GM23338 (cell line): ENCODE measurements around the gene DYNC2H1.

Experiments used
- CREB1 ChIP-seq: fragments of 250-450 bp; sonication (Bioruptor Pico); IDR thresholded peaks from 2 replicates; pipeline ENCODE4 v1.5.0; 2020; ENCODE audit warnings: low read depth, mild to moderate bottlenecking, moderate library complexity
- EZH2 ChIP-seq: fragments of 200-600 bp; sonication (generic); IDR thresholded peaks from one replicate; pipeline ENCODE4 v1.8.0; 2017; ENCODE audit warnings: antibody characterized with exemption, mild to moderate bottlenecking, low read depth; ENCODE audit not compliant: unreplicated experiment
- EZH2phosphoT487 ChIP-seq: fragments of 200-600 bp; sonication (generic); IDR thresholded peaks from one replicate; pipeline ENCODE4 v1.8.1; 2018; ENCODE audit warnings: antibody characterized with exemption; ENCODE audit not compliant: unreplicated experiment
- POLR2AphosphoS5 ChIP-seq: IDR thresholded peaks from 2 replicates; pipeline ENCODE4 v1.6.1; 2016; ENCODE audit warnings: antibody characterized with exemption, low read depth
- ZNF331 ChIP-seq: fragments of 250-450 bp; sonication (Bioruptor Pico); IDR thresholded peaks from 2 replicates; pipeline ENCODE4 v1.5.0; 2020; ENCODE audit warnings: low read depth, mild to moderate bottlenecking, moderate library complexity
- TF ChIP-seq, protein P1 (sequence below), 2 experiments: fragments of 200-600 bp in 1 of 2; sonication (generic) in 1 of 2; conservative IDR thresholded peaks; 2 replicates each; pipeline versions ENCODE4 v1.5.1 to v1.6.1; 2016 to 2017; ENCODE audit warnings: antibody characterized with exemption in 2 of 2, low read depth in 2 of 2, mild to moderate bottlenecking in 2 of 2, moderate library complexity in 1 of 2
- TF ChIP-seq, protein P2 (sequence below): IDR thresholded peaks from one replicate; pipeline ENCODE4 v1.6.1; 2018; ENCODE audit warnings: antibody characterized with exemption; ENCODE audit not compliant: unreplicated experiment

DNA sequence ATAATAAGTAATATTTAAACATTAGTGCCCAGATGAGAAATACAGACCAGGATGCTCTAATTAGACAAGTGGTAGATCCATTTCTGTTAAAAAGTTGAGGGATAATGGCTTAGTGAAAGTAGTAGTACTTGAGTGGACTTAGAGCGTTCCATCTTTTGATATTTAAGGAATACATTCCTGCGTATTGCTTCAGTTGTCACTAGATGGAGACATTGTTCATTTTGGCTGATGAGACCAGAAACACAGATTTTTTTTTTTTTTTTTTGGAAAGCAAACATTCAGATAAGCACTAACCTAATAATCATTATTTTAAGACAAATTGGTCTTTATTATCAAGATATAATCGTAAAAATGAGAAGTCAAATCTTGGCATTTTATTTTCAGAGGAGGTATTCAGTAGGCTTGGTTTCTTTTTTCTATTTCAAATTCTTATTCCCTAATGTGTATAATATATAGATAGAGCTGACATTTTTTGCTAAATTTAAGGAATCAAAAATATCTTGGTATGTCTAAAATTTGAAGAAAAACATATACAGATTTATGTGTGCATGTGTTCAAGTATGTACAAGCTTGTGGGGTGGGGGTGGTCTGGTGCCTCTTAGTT lies 92.9 kb downstream of the DYNC2H1 start:
- TF ChIP-seq, protein P1, sequence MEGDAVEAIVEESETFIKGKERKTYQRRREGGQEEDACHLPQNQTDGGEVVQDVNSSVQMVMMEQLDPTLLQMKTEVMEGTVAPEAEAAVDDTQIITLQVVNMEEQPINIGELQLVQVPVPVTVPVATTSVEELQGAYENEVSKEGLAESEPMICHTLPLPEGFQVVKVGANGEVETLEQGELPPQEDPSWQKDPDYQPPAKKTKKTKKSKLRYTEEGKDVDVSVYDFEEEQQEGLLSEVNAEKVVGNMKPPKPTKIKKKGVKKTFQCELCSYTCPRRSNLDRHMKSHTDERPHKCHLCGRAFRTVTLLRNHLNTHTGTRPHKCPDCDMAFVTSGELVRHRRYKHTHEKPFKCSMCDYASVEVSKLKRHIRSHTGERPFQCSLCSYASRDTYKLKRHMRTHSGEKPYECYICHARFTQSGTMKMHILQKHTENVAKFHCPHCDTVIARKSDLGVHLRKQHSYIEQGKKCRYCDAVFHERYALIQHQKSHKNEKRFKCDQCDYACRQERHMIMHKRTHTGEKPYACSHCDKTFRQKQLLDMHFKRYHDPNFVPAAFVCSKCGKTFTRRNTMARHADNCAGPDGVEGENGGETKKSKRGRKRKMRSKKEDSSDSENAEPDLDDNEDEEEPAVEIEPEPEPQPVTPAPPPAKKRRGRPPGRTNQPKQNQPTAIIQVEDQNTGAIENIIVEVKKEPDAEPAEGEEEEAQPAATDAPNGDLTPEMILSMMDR (conservative IDR thresholded peaks at IDR 0.05; ENCODE audit: low read depth in 2 of 2) = peak; percentile 63 to 75
- TF ChIP-seq, protein P2, sequence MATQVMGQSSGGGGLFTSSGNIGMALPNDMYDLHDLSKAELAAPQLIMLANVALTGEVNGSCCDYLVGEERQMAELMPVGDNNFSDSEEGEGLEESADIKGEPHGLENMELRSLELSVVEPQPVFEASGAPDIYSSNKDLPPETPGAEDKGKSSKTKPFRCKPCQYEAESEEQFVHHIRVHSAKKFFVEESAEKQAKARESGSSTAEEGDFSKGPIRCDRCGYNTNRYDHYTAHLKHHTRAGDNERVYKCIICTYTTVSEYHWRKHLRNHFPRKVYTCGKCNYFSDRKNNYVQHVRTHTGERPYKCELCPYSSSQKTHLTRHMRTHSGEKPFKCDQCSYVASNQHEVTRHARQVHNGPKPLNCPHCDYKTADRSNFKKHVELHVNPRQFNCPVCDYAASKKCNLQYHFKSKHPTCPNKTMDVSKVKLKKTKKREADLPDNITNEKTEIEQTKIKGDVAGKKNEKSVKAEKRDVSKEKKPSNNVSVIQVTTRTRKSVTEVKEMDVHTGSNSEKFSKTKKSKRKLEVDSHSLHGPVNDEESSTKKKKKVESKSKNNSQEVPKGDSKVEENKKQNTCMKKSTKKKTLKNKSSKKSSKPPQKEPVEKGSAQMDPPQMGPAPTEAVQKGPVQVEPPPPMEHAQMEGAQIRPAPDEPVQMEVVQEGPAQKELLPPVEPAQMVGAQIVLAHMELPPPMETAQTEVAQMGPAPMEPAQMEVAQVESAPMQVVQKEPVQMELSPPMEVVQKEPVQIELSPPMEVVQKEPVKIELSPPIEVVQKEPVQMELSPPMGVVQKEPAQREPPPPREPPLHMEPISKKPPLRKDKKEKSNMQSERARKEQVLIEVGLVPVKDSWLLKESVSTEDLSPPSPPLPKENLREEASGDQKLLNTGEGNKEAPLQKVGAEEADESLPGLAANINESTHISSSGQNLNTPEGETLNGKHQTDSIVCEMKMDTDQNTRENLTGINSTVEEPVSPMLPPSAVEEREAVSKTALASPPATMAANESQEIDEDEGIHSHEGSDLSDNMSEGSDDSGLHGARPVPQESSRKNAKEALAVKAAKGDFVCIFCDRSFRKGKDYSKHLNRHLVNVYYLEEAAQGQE = no peak
- no peak for TF ChIP-seq POLR2AphosphoS5
- TF ChIP-seq EZH2 = no peak
- TF ChIP-seq CREB1 (CRISPR knock-in tag) = no peak
- TF ChIP-seq ZNF331 (CRISPR knock-in tag) = no peak
- TF ChIP-seq EZH2phosphoT487 = no peak
